A673 (cell line): ENCODE measurements around the gene CYP1A1. TPM values are rescaled to one million over a fixed set of nuclear protein-coding genes. Genes with fewer than 3 reads are reported as not detected.

ENCODE experiments used
- BruUV-seq: library from RNA; stranded (reverse); fragments of 400-500 nt; replicated peaks from 2 replicates; lab custom pipeline; 2021; lab: Mats Ljungman, UMichigan
- CTCF ChIA-PET: fragments of 300-600 bp; sonication (Branson Sonifier 250); formaldehyde crosslinking; loops from one replicate; lab custom pipeline; 2022; ENCODE audit warnings: antibody characterized with exemption; lab: Charles Lee
- POLR2A ChIA-PET: fragments of 300-600 bp; sonication (Branson Sonifier 250); formaldehyde crosslinking; loops from one replicate; lab custom pipeline; 2022; ENCODE audit warnings: antibody characterized with exemption; ENCODE audit not compliant: low non-redundant PET; lab: Charles Lee
- DNase-seq: peaks from one replicate; pipeline ENCODE4 v3.0.0-alpha.2; 2015; ENCODE audit warnings: low spot score
- H3K27ac ChIP-seq: fragments of 200-600 bp; sonication (generic); 2 replicates; pipeline ENCODE4 v1.5.1; 2016; ENCODE audit warnings: mixed run types, low read depth, mild to moderate bottlenecking, mixed read lengths, antibody characterized with exemption, low read length; ENCODE audit not compliant: poor library complexity, severe bottlenecking
- H3K27me3 ChIP-seq: fragments of 200-600 bp; sonication (generic); replicated peaks from 2 replicates; pipeline ENCODE4 v1.6.1; 2017; ENCODE audit warnings: mixed run types, low read depth, mild to moderate bottlenecking, mixed read lengths, antibody characterized with exemption, low read length; ENCODE audit not compliant: insufficient read depth, poor library complexity
- H3K36me3 ChIP-seq: fragments of 200-600 bp; sonication (generic); 2 replicates; pipeline ENCODE4 v1.6.1; 2016; ENCODE audit warnings: mixed run types, mild to moderate bottlenecking, mixed read lengths, antibody characterized with exemption, low read length; ENCODE audit not compliant: insufficient read depth, poor library complexity, severe bottlenecking
- H3K4me1 ChIP-seq: fragments of 200-600 bp; sonication (generic); 2 replicates; pipeline ENCODE4 v1.6.1; 2017; ENCODE audit warnings: mixed run types, mild to moderate bottlenecking, mixed read lengths, antibody characterized with exemption, low read length; ENCODE audit not compliant: insufficient read depth, poor library complexity, severe bottlenecking
- H3K4me3 ChIP-seq: fragments of 200-600 bp; sonication (generic); 2 replicates; pipeline ENCODE4 v1.5.1; 2016; ENCODE audit warnings: low read depth, mixed run types, mild to moderate bottlenecking, mixed read lengths, low read length; ENCODE audit not compliant: poor library complexity, severe bottlenecking
- H3K9me3 ChIP-seq: fragments of 200-600 bp; sonication (generic); 2 replicates; pipeline ENCODE4 v1.6.1; 2016; ENCODE audit warnings: mixed run types, low read depth, mild to moderate bottlenecking, mixed read lengths, antibody characterized with exemption, low read length; ENCODE audit not compliant: poor library complexity, severe bottlenecking
- CTCF ChIP-seq: fragments of 300-800, 200-600 bp; sonication (generic); conservative IDR thresholded peaks from 2 replicates; pipeline ENCODE4 v1.5.1; 2017; ENCODE audit warnings: low read depth, mild to moderate bottlenecking, antibody characterized with exemption, low read length, moderate library complexity, mixed read lengths
- EZH2 ChIP-seq: fragments of 200-600 bp; sonication (generic); IDR thresholded peaks from 2 replicates; pipeline ENCODE4 v1.6.1; 2017; ENCODE audit warnings: borderline replicate concordance, low read depth, mild to moderate bottlenecking, mixed read lengths, antibody characterized with exemption, low read length; ENCODE audit not compliant: poor library complexity, severe bottlenecking
- intact Hi-C: fragments of 100-400 bp; cut with micrococcal nuclease; formaldehyde crosslinking; loops from one replicate; pipeline ENCODE4 v1.10.0; 2022; ENCODE audit not compliant: unreplicated experiment
- total RNA-seq: library from RNA; stranded (reverse); gene quantifications from 2 replicates; pipeline ENCODE4 v1.2.3, GENCODE V29; 2021

CYP1A1 gene
- total RNA-seq, 1 experiment from 2014 or later, result 0.62 TPM

- H3K9me3 ChIP-seq, result no peaks in the 10 kb centered on the region
- H3K36me3 ChIP-seq, result peaks cover 24% of the 10 kb centered on the region
- no peaks in the 10 kb centered on the region for H3K4me1 ChIP-seq
- no peak for DNase-seq
- TF ChIP-seq EZH2 (no peak), CTCF (no peak)
- no peak overlapping the region for H3K27ac ChIP-seq
- POLR2A ChIA-PET, result no interaction called here
- intact Hi-C loops, result no loop called here
- no peak overlapping the region for H3K4me3 ChIP-seq
- H3K27me3 ChIP-seq, result no peaks in the 10 kb centered on the region
- CTCF ChIA-PET, result no interaction called here
- BruUV-seq, result no TSS peak
These were observed 55.7 kb downstream of the CYP1A1 start for GRCh38 chr15:74669627-74670026.

Other genes with a start within 250 kb of the CYP1A1 start
- gene ARID3B, start 184.3 kb downstream of the CYP1A1 start, total RNA-seq, result 17.3 and 18.3 TPM in 2 replicates
- gene CLK3, start 109.7 kb downstream of the CYP1A1 start, total RNA-seq, result 66.8 and 75.5 TPM in 2 replicates
- 62.6 and 65.2 TPM in 2 replicates for gene EDC3, start 29.5 kb downstream of the CYP1A1 start, total RNA-seq
- not detected in 2 replicates for gene CYP1A2, start 23.3 kb upstream of the CYP1A1 start, total RNA-seq
- gene CSK, start 56.6 kb upstream of the CYP1A1 start, total RNA-seq, result 90.8 and 103 TPM in 2 replicates
- 0.80 TPM in 1 of 2 replicates, not detected in the other for gene LMAN1L, start 87.3 kb upstream of the CYP1A1 start, total RNA-seq
- gene CPLX3, start 101.1 kb upstream of the CYP1A1 start, total RNA-seq, result 0.17 and 0.28 TPM in 2 replicates
- 53.3 and 58.3 TPM in 2 replicates for gene ULK3, start 117.6 kb upstream of the CYP1A1 start, total RNA-seq
- gene SCAMP2, start 147.8 kb upstream of the CYP1A1 start, total RNA-seq, result 77.9 and 94.4 TPM in 2 replicates
- 48.2 and 62.8 TPM in 2 replicates for gene MPI, start 164.5 kb upstream of the CYP1A1 start, total RNA-seq
- 86.6 and 93.2 TPM in 2 replicates for gene FAM219B, start 181.3 kb upstream of the CYP1A1 start, total RNA-seq
- gene COX5A, start 212.5 kb upstream of the CYP1A1 start, total RNA-seq, result 354 and 357 TPM in 2 replicates
- gene RPP25, start 231.2 kb upstream of the CYP1A1 start, total RNA-seq, result 20.6 and 22.5 TPM in 2 replicates